Common myeloid progenitor, CD34-positive (primary cell): Measurements from ENCODE around the gene RIPOR3.

Experiments used
- CTCF ChIA-PET: fragments of 350-600 bp; sonication (Branson Sonifier 250); formaldehyde crosslinking; loops from one replicate; lab custom pipeline; 2021; ENCODE audit warnings: antibody characterized with exemption; lab: Charles Lee
- POLR2A ChIA-PET: fragments of 350-600 bp; sonication (Branson Sonifier 250); formaldehyde crosslinking; loops from one replicate; lab custom pipeline; 2021; ENCODE audit warnings: antibody characterized with exemption; lab: Charles Lee
- DNase-seq, 3 donors: peaks; one replicate each; pipeline versions ENCODE4 v3.0.0 to v3.0.0-alpha.2; 2013
- H3K27ac ChIP-seq, 2 experiments: 1 replicate in 1 of 2; 2 replicates in 1 of 2; pipeline ENCODE4 v1.7.0; 2013; ENCODE audit warnings: inconsistent platforms in 2 of 2, low read length in 2 of 2, mild to moderate bottlenecking in 2 of 2, low read depth in 1 of 2, moderate library complexity in 1 of 2; ENCODE audit not compliant: severe bottlenecking in 2 of 2, insufficient read depth in 1 of 2, poor library complexity in 1 of 2
- H3K27me3 ChIP-seq, 5 experiments: replicated peaks in 2 of 5; 1 replicate in 3 of 5; 2 replicates in 2 of 5; pipeline versions ENCODE4 v1.6.1 to v1.7.0; 2013; ENCODE audit warnings: low read length in 4 of 5, mild to moderate bottlenecking in 2 of 5, moderate library complexity in 2 of 5, inconsistent platforms in 1 of 5; ENCODE audit not compliant: insufficient read depth in 5 of 5, control insufficient read depth in 4 of 5
- H3K36me3 ChIP-seq, 4 experiments: 1 replicate in 2 of 4; 2 replicates in 2 of 4; pipeline versions ENCODE4 v1.6.1 to v1.7.0; 2013; ENCODE audit warnings: low read length in 3 of 4, control low read depth in 1 of 4, mild to moderate bottlenecking in 1 of 4; ENCODE audit not compliant: control insufficient read depth in 4 of 4, insufficient read depth in 4 of 4
- H3K4me1 ChIP-seq, 4 experiments: 1 replicate in 3 of 4; 2 replicates in 1 of 4; pipeline versions ENCODE4 v1.6.1 to v1.7.1; 2013; ENCODE audit warnings: low read length in 3 of 4, mild to moderate bottlenecking in 3 of 4, control low read depth in 1 of 4, inconsistent platforms in 1 of 4, moderate library complexity in 1 of 4; ENCODE audit not compliant: control insufficient read depth in 4 of 4, insufficient read depth in 4 of 4; ENCODE audit errors: control extremely low read depth in 1 of 4
- H3K4me3 ChIP-seq, 7 experiments: 1 replicate in 4 of 7; 2 replicates in 3 of 7; pipeline versions ENCODE4 v1.5.1 to v1.7.0; 2013; ENCODE audit warnings: mild to moderate bottlenecking in 7 of 7, low read length in 6 of 7, moderate library complexity in 6 of 7, inconsistent platforms in 2 of 7, low read depth in 2 of 7, control low read depth in 1 of 7; ENCODE audit not compliant: insufficient read depth in 4 of 7, control insufficient read depth in 1 of 7; ENCODE audit errors: extremely low read depth in 1 of 7
- H3K9me3 ChIP-seq, 5 experiments: 1 replicate in 4 of 5; 2 replicates in 1 of 5; pipeline versions ENCODE4 v1.6.1 to v1.7.1; 2013; ENCODE audit warnings: low read length in 4 of 5, mild to moderate bottlenecking in 2 of 5, inconsistent platforms in 1 of 5, low read depth in 1 of 5, moderate library complexity in 1 of 5; ENCODE audit not compliant: control insufficient read depth in 4 of 5, insufficient read depth in 2 of 5; ENCODE audit errors: control extremely low read depth in 1 of 5
- WGBS: methylation state at CpG from one replicate; pipeline ENCODE4 v1.1.5; 2013; ENCODE audit not compliant: insufficient coverage; 5-methylcytosine and 5-hydroxymethylcytosine counted together

Gene RIPOR3

DNA sequence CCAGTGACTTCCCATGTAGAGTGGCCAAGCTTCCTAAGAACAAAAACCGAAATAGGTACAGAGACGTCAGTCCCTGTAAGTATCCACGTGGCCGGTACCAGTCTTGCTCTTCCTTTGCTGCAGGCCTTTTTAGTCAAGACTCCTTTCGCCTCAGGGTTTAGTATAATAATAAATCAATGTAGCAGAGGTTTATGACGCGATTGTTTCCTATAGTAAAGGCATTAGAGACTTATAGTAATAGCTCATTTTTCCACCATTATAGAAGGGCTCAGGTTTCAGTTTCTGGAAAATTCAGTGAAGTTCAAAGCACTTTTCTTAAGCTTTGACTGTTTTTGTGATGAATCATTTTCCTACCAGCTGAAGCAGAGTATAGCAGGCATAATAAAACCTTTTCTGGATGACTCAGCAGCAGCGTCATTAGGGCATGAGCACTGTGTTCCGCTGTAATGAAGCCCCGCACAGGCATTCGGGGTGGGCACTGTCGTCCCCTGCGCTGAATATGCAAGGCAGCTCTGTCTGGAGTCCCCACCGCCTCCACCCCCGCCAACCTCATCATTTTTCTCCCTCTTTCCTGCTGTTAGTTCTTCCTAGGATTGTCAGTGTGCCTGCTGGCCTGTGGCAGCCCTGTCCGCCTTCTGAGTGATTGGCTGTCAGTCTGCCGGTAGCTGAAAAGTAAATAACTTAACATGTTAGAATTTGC lies 129.8 kb downstream of the RIPOR3 start:
- ChIA-PET POLR2A (no interaction called here), CTCF (interaction anchor here (1.0 to 55.4 kb wide), 7 partner anchors 8 to 96 kb away, joined by 3 to 906 read pairs (median 6); partner anchors contain the start of gene PTPN1)
- Histone ChIP-seq H3K27ac (no peak overlapping the region), H3K27me3 (no peaks in the 10 kb centered on the region), H3K9me3 (no peaks in the 10 kb centered on the region), H3K4me3 (no peak overlapping the region), H3K4me1 (peaks cover 0 to 4% (median 0%) of the 10 kb centered on the region in 4 experiments), H3K36me3 (peaks cover 5 to 55% (median 42%) of the 10 kb centered on the region in 4 experiments)
- DNase-seq = peak in 1 of 3 donors; percentile 17
- WGBS = 93% methylated on average over 6 of the region's 17 CpGs

DNA sequence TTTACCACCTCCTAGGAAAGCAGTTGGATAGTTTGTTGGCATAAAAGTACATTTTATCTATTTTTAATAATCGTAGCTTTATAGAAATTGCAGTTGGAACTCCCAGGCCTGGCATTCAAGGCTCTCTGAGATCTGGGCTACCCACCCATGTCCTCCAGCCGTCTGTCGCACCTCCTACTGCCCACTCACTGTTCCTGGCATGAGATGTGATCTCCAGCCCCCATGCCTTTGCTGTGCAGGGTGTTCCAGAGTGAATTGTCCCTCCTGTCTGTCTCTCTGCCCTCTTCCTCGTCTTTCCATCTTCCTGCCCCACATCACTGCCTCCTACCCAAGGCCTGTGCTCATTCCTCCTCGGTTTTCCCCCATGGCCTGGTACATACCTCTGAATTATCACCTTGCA lies 130.5 kb downstream of the RIPOR3 start:
- 98% methylated on average over 5 of the region's 5 CpGs for WGBS
- Histone ChIP-seq H3K4me1 (peaks cover 0 to 4% (median 0%) of the 10 kb centered on the region in 4 experiments), H3K27me3 (no peaks in the 10 kb centered on the region), H3K27ac (no peak overlapping the region), H3K36me3 (peaks cover 5 to 49% (median 37%) of the 10 kb centered on the region in 4 experiments), H3K4me3 (no peak overlapping the region), H3K9me3 (no peaks in the 10 kb centered on the region)
- DNase-seq = no peak
- ChIA-PET CTCF (interaction anchor here (0.8 to 55.4 kb wide), 7 partner anchors 9 to 88 kb away, joined by 3 to 906 read pairs (median 6); partner anchors contain the start of gene PTPN1), POLR2A (no interaction called here)

DNA sequence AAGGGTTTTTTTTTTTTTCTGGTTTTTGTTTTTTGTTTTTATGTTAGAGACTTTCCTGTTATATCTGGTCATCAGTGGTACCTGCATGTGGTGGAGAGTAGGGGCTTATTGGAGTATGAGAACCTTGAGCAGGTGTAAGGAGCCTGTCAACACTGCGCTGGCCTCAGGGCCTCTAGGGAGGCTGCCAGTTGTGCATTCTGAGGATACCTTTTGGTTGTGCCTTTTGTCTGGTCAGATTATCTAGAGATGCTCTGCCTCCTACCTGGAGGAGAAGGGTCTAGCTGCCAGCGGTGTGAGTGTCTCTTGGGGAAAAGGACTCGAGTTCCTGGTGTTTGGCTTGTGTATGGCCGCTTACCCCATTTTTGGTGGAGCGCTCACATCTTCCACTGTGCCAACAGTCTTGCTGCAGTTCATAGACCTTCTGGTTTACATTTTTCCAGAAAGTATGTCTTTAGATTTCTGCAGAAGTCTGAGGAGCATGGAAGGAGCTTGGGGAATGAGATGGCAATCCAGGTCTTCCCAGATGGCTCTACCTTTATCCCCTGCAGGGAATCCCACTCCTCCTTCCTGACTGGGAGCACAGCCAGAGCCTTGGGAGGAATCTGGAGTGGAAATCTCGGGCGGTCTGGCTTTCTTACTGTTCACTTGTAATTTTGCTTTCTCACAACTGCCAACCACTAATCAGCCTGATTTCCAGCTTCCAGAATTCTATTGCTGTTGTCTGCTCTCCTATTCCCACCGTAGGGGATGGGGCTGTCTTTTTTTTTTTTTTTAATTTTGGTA lies 131.3 kb downstream of the RIPOR3 start:
- no peak for DNase-seq
- no peak overlapping the region for H3K27ac ChIP-seq
- CTCF ChIA-PET = interaction anchor here (0.7 to 55.4 kb wide), 7 partner anchors 9 to 1213 kb away, joined by 3 to 906 read pairs (median 3); partner anchors contain the start of gene PTPN1
- H3K36me3 ChIP-seq = peaks cover 5 to 42% (median 31%) of the 10 kb centered on the region in 4 experiments
- POLR2A ChIA-PET = no interaction called here
- H3K9me3 ChIP-seq = peaks cover 0 to 2% (median 0%) of the 10 kb centered on the region in 5 experiments
- WGBS = 98% methylated on average over 5 of the region's 8 CpGs
- H3K4me3 ChIP-seq = no peak overlapping the region
- peaks cover 0 to 4% (median 0%) of the 10 kb centered on the region in 4 experiments for H3K4me1 ChIP-seq
- no peaks in the 10 kb centered on the region for H3K27me3 ChIP-seq

DNA sequence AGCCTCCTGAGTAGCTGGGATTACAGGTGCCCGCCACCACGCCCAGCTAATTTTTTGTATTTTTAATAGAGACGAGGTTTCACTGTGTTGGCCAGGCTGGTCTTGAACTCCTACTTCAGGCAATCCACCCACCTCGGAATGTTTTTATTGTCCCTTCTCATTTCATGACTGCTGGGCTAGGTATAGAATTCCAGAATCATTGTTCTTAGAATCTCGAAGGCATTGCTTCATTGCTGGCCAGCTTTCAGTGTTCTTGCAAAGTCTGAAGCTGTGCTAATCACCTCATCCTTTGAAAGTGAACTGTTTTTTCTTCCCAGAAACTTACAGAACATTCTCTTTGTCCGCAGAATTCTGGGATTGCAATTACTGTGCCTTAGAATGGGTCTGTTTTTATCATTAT lies 132.2 kb downstream of the RIPOR3 start:
- POLR2A ChIA-PET = no interaction called here
- CTCF ChIA-PET = interaction anchor here (0.7 to 55.4 kb wide), 6 partner anchors 10 to 47 kb away, joined by 3 to 906 read pairs (median 6); partner anchors contain the start of gene PTPN1
- Histone ChIP-seq H3K27ac (no peak overlapping the region), H3K9me3 (peaks cover 0 to 3% (median 0%) of the 10 kb centered on the region in 5 experiments), H3K4me1 (peaks cover 0 to 5% (median 1%) of the 10 kb centered on the region in 4 experiments), H3K36me3 (peaks cover 5 to 35% (median 25%) of the 10 kb centered on the region in 4 experiments), H3K27me3 (no peaks in the 10 kb centered on the region), H3K4me3 (no peak overlapping the region)
- no peak for DNase-seq
- WGBS = 100% methylated on average over 3 of the region's 6 CpGs

DNA sequence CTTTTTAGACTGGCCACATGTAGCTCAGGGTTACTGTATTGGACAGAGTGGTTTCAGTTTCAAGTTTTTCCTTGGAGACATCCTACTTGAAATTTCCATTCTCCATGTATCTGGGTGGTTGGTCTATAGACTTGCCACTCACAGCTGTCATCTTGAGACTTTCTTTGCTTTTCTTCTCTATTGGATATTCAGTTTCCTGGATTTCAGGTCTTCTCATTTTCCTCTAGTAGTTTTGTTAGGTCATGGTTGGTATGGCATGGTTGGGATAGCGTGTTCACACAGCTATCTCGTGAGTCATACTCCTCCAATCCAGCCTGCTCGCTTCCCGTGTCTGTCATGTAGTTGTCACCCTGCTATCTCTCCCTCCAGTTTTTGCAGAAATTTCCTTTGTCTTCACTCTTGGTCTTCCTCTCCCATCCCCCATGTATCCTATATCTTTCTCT lies 132.8 kb downstream of the RIPOR3 start:
- POLR2A ChIA-PET = no interaction called here
- Histone ChIP-seq H3K36me3 (peaks cover 5 to 32% (median 23%) of the 10 kb centered on the region in 4 experiments), H3K27ac (no peak overlapping the region), H3K9me3 (peaks cover 0 to 3% (median 0%) of the 10 kb centered on the region in 5 experiments), H3K4me1 (peaks cover 0 to 9% (median 4%) of the 10 kb centered on the region in 4 experiments), H3K4me3 (no peak overlapping the region), H3K27me3 (no peaks in the 10 kb centered on the region)
- no peak for DNase-seq
- WGBS = 92% methylated on average over 4 of the region's 4 CpGs
- CTCF ChIA-PET = interaction anchor here (0.7 to 55.4 kb wide), 8 partner anchors 10 to 46 kb away, joined by 3 to 906 read pairs (median 5); partner anchors contain the start of gene PTPN1

DNA sequence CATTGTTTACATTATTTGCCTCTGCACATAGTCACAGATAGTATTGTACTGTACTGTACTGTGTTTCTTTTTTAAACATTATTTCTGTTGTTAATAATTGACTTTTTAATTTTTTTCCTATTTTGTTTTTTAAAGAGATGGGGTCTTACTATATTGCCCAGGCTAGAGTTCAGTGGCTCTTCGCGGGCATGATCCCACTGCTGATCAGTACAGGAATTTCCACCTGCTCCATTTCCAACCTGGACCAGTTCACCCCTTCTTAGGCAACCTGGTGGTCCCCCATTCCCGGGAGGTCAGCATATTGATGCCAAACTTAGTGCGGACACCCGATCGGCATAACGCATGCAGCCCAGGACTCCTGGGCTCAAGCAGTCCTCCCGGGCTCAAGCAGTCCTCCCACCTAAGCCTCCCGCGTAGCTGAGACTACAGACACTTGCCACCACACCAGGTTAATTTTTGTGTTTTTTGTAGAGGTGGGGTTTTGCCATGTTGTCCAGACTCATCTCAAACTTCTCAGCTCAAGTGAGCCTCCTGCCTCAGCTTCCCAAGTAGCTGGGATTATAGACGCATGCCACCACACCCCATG lies 133.7 kb downstream of the RIPOR3 start:
- Histone ChIP-seq H3K4me1 (peaks cover 0 to 9% (median 4%) of the 10 kb centered on the region in 4 experiments), H3K27ac (no peak overlapping the region), H3K27me3 (no peaks in the 10 kb centered on the region), H3K4me3 (no peak overlapping the region), H3K9me3 (peaks cover 0 to 3% (median 0%) of the 10 kb centered on the region in 5 experiments), H3K36me3 (peaks cover 4 to 29% (median 17%) of the 10 kb centered on the region in 4 experiments)
- ChIA-PET CTCF (interaction anchor here (0.6 to 55.4 kb wide), 8 partner anchors 9 to 487 kb away, joined by 3 to 906 read pairs (median 4); partner anchors contain the start of gene PTPN1), POLR2A (no interaction called here)
- 95% methylated on average over 7 of the region's 11 CpGs for WGBS
- DNase-seq = no peak
